ENCODE results near the gene CARNS1. TPM values are rescaled to one million over a fixed set of nuclear protein-coding genes. Genes with fewer than 3 reads are reported as not detected.

The CARNS1 gene
- total and polyA plus RNA-seq, 2 of the 8 experiments (the other 6 are each of a cell fraction or from before 2014, with no cell fraction given) = 0.82 to 1.1 TPM

GRCh38 chr11:67441731-67442351, 26.4 kb downstream of the CARNS1 start (continued):
- TF ChIP-seq, protein P1, sequence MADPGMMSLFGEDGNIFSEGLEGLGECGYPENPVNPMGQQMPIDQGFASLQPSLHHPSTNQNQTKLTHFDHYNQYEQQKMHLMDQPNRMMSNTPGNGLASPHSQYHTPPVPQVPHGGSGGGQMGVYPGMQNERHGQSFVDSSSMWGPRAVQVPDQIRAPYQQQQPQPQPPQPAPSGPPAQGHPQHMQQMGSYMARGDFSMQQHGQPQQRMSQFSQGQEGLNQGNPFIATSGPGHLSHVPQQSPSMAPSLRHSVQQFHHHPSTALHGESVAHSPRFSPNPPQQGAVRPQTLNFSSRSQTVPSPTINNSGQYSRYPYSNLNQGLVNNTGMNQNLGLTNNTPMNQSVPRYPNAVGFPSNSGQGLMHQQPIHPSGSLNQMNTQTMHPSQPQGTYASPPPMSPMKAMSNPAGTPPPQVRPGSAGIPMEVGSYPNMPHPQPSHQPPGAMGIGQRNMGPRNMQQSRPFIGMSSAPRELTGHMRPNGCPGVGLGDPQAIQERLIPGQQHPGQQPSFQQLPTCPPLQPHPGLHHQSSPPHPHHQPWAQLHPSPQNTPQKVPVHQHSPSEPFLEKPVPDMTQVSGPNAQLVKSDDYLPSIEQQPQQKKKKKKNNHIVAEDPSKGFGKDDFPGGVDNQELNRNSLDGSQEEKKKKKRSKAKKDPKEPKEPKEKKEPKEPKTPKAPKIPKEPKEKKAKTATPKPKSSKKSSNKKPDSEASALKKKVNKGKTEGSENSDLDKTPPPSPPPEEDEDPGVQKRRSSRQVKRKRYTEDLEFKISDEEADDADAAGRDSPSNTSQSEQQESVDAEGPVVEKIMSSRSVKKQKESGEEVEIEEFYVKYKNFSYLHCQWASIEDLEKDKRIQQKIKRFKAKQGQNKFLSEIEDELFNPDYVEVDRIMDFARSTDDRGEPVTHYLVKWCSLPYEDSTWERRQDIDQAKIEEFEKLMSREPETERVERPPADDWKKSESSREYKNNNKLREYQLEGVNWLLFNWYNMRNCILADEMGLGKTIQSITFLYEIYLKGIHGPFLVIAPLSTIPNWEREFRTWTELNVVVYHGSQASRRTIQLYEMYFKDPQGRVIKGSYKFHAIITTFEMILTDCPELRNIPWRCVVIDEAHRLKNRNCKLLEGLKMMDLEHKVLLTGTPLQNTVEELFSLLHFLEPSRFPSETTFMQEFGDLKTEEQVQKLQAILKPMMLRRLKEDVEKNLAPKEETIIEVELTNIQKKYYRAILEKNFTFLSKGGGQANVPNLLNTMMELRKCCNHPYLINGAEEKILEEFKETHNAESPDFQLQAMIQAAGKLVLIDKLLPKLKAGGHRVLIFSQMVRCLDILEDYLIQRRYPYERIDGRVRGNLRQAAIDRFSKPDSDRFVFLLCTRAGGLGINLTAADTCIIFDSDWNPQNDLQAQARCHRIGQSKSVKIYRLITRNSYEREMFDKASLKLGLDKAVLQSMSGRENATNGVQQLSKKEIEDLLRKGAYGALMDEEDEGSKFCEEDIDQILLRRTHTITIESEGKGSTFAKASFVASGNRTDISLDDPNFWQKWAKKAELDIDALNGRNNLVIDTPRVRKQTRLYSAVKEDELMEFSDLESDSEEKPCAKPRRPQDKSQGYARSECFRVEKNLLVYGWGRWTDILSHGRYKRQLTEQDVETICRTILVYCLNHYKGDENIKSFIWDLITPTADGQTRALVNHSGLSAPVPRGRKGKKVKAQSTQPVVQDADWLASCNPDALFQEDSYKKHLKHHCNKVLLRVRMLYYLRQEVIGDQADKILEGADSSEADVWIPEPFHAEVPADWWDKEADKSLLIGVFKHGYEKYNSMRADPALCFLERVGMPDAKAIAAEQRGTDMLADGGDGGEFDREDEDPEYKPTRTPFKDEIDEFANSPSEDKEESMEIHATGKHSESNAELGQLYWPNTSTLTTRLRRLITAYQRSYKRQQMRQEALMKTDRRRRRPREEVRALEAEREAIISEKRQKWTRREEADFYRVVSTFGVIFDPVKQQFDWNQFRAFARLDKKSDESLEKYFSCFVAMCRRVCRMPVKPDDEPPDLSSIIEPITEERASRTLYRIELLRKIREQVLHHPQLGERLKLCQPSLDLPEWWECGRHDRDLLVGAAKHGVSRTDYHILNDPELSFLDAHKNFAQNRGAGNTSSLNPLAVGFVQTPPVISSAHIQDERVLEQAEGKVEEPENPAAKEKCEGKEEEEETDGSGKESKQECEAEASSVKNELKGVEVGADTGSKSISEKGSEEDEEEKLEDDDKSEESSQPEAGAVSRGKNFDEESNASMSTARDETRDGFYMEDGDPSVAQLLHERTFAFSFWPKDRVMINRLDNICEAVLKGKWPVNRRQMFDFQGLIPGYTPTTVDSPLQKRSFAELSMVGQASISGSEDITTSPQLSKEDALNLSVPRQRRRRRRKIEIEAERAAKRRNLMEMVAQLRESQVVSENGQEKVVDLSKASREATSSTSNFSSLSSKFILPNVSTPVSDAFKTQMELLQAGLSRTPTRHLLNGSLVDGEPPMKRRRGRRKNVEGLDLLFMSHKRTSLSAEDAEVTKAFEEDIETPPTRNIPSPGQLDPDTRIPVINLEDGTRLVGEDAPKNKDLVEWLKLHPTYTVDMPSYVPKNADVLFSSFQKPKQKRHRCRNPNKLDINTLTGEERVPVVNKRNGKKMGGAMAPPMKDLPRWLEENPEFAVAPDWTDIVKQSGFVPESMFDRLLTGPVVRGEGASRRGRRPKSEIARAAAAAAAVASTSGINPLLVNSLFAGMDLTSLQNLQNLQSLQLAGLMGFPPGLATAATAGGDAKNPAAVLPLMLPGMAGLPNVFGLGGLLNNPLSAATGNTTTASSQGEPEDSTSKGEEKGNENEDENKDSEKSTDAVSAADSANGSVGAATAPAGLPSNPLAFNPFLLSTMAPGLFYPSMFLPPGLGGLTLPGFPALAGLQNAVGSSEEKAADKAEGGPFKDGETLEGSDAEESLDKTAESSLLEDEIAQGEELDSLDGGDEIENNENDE (IDR thresholded peaks at IDR 0.05; ENCODE audit: insufficient replicate concordance, low read length) = no peak
- TF ChIP-seq EZH2 (IDR thresholded peaks at IDR 0.05; ENCODE audit: low read depth, low read length, severe bottlenecking) (no peak), HDAC6 (IDR thresholded peaks at IDR 0.05; ENCODE audit: low read depth, low read length) (no peak), SAP30 (IDR thresholded peaks at IDR 0.05; ENCODE audit: insufficient read depth, insufficient replicate concordance, low read length) (no peak)
